Prostate gland (tissue), 2 donors: ENCODE measurements around the gene TNS1.

Experiments used
- CTCF ChIP-seq, 4 experiments: fragments of 200-600 bp in 2 of 4; fragments of 450-650 bp in 2 of 4; sonication (generic) in 2 of 4; IDR thresholded peaks; 1 replicate in 3 of 4; 2 replicates in 1 of 4; pipeline ENCODE4 v1.5.1; 2016 to 2019; ENCODE audit warnings: antibody characterized with exemption in 4 of 4, mild to moderate bottlenecking in 2 of 4, moderate library complexity in 2 of 4
- POLR2AphosphoS5 ChIP-seq: sonication (generic); formaldehyde crosslinking; IDR thresholded peaks from one replicate; pipeline ENCODE4 v1.6.1; 2017; ENCODE audit warnings: antibody characterized with exemption

DNA sequence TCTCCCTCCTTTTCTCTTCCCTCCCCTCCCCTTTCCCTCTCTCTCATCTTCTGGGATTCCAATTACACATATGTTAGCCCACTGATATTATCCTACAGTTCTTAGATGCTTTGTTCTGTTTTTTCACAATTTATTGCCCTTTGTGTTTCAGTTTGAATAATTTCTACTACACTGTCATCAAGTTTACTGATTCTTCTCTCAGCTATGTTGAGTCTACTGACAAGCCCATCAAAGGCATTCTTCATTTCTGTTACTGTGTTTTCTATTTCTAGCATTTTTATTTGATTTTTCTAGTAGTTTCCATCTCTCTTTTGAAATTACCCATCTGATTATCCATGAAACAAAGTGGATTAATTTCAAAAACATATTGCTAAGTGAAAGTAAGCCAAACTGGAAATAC is 219.6 kb downstream of the TNS1 start:
- TF ChIP-seq CTCF (IDR thresholded peaks at IDR 0.05) = no peak
- no peak for TF ChIP-seq POLR2AphosphoS5
